Activated effector memory CD4-positive, alpha-beta T cell treated with anti-CD3 and anti-CD28 coated beads, Interleukin-2, amount 50 U/mL, for 16 hours (primary cell): ENCODE results near the gene FHIP1A.

ENCODE experiments used
- DNase-seq: peaks from one replicate; pipeline ENCODE4 v3.0.0-alpha.2; 2020

The FHIP1A gene

DNA sequence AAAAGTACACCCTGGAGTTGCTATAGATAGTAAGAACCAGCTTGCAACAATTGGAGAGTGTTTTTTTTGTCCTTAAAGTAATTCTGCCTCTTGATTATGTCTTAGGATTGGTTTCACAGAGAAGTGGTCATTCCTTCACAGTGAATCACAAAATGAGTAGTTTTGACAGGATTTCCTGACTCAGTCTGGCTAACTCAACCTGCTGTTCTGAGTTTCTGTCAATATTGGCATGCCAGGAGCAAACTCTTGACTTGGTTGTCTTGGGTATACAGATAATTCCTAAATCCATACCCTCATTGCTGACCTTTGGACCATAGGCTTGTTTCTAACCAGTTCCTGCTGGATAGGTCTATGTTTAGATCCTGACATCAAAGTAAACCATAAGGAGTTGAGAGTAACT is 9.4 kb downstream of the FHIP1A start:
- no peak for DNase-seq

DNA sequence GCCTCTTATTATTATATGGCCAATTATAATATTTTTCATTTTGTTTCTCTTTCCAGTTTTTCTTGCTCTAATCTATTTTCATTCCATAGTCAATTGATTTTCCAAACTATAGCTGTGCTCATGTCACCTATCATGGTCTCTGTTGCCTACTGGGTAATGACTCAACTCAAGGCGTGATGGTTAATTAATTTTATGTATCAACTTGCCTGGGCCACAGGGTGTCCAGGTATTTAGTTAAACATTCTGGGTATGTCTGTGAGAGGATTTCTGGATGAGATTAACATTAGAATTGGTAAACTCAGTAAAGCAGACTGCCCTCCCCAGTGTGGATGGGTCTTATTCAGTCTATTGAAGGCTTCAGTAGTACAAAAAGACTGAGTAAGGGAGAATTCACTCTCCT is 9.9 kb downstream of the FHIP1A start:
- DNase-seq = no peak

DNA sequence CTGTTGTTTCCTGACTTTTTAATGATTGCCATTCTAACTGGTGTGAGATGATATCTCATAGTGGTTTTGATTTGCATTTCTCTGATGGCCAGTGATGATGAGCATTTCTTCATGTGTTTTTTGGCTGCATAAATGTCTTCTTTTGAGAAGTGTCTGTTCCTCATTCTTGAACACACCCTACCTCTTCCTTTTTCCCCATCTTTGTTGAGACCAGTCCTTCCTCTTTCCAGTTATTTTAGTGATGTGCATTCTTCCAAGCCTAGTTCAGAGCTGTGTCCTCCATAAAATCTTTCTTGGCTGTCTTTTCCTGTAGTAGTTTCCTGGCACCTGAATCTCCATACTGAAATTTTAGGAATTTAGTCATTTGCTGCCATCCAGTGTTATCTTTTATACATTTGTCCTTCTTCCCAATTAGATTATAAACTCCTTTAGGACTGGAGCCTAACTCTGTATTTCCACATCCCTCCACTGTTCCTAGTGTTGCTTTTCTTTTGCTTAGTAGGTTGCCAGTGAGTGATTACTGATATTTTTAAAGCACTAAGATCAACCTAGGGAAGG is 11.4 kb downstream of the FHIP1A start:
- no peak for DNase-seq

DNA sequence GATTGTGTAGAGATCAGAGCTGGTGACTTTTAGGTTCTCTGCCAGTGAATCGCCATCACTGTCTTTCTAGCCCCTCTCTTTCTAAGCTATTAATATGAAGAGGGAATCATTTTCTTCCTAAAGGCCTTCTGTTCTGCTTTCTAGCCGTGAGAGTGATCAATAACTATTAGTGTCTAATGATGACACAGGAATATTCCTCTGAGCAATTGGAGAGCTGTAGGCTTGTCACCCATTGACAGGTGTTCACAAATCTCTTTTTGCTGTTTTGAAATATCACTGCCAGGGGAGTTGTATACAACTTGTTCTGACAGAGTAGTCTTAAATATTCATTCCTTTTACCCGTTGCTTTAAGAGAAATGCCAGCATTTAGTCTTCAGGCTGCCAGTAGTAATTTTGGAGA is 13.9 kb downstream of the FHIP1A start:
- DNase-seq = no peak

DNA sequence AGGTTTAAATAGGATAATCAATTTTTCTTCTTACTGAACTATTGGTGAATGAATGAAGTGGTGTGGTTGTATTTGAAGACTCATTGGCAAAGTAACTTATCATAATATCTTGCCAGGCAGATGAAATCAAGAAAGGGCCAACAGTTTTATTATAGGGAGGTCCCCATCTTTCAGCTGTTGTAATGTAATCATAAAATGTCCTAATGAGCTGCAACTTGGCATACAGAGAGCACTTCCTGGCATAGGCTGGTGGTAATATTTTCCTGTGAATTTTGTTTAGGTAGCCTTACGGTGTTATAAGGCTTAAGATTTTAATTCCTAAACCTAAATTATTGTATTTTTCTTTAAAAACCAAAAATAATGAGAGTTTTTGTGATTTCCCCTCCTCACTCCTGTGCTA is 17.5 kb downstream of the FHIP1A start:
- DNase-seq = no peak

DNA sequence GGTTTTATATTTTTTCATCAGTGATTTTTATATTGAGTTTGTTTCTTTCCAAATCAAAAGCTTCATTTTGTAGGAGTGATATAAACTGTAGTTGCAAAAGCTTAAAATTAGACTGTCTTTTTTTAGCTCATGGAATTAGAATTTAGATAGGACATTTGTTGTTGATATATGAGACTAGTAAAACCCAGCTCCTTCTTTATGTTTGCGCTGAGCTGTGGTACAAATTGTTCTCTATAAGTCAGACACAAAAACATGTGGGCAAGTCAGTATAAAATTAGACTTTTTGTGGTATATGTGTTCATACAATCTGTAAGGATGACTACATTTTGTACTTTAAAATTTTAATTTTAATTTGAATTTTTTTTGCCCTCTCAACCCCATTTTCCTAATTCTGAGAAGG is 18.3 kb downstream of the FHIP1A start:
- no peak for DNase-seq

DNA sequence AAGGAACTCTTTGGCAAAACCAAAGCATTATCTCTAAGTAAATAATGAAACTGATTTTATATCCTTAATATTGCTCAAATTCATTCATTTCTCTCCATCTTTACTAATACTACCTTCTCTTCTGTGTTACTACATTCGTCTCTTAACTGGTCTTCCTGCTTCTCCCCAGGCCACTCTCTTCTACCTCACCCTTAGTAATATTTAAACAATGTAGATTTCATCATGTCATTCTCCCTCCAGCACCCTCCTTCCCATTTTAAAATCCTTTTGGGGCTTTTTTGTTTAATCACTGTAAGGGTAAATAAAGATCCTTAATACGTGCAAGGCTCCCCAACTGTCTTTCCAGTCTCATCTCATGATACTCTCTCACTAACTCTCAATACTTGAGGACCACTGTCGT is 19.4 kb downstream of the FHIP1A start:
- no peak for DNase-seq

DNA sequence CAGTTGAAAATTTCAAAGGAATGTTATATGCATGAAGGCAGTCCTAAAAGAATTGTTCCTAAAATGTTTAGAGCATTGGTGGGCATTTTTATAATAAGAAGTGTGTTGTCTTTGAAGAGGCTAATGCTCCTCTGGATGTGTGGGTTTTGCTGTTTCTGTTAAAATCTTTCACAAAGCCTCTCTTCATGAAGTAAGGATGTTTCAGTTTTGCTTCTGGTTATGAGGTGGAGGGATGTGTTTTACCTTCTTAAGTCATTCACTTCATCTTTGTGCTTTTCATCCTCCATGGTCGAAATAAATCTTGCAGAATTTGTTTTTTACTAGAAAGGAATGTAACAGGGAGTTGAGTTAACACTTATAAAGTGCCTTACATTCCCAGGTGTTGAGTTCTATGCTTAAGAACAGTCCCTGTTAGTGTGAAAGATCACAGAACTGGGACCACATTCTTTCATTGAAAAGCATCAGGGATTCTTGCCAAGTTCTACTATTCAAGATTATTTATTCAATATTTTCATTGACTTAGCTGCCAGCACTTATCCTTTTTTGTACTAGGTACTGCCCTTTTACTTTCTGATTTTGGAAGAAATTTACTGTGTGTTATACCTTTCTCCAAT is 21.1 kb downstream of the FHIP1A start:
- no peak for DNase-seq

DNA sequence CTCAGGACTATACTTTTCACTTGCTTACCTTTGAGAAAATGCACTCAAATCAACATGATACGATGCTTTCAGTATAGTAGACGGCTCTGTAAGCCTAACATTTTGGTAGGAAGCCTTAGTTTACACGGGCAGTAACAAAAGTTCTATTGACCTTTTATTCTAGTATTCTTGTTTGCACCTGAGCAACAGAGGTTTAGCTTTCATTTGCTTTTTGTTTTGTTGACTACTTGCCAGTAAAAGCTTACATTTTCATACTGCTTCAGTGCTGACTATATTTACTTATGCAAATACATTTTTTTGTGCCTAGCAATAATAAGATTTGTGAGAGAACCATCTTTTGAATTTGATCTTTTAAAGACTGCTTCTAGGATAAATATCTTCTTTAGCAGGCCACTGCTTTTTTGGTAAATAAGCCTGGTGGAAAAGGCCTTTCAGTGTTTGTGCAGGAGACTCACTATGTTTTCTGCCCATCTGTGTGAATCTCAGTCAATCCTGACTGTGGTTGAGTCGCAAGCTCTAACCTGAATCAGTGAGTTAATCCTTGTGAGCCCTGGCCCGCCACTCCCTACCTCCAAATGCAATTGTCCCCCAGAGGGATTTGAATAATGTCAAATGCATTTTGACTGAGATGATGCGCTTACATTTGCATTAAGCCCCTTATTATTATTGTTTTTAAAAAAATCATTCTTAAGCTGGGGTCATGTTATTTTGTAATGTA is 21.9 kb downstream of the FHIP1A start:
- no peak for DNase-seq

DNA sequence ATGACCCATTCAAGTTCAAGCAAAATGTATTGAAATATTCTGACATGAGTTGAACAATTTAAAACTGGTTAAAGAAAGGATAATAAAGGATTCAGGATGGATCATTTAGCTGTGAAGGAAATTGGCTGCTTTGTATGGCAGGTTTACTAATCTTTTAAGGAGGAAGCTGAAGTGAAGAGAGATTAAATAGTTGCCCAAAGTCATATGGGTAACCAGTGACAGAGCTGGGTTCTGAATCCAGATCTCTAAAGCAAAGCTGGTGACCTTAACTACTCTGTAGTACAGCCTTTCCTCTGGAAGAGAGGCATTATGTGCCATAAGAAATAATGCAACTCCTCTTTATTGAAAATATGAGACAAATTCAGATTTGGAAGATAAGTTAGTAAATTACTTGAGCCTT is 22.8 kb downstream of the FHIP1A start:
- no peak for DNase-seq

DNA sequence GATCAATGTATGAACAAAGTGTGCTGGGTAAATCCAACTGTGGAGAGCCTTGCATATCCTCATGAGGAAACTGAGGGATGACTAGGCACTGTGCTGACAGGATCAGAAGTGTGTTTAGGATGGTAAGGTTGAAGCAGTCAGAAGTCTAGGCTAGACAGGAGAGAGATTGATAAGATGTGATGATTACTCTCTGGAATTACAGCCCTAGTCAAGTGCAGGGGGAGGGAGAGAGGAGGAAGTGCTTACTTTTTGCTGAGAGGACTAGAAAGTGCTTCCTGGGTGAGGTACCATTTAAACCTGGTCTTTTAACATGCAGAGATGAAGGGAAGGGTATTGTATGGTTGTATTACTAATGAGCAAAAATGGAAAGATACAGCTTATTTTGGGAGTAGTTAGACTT is 23.7 kb downstream of the FHIP1A start:
- DNase-seq = no peak

DNA sequence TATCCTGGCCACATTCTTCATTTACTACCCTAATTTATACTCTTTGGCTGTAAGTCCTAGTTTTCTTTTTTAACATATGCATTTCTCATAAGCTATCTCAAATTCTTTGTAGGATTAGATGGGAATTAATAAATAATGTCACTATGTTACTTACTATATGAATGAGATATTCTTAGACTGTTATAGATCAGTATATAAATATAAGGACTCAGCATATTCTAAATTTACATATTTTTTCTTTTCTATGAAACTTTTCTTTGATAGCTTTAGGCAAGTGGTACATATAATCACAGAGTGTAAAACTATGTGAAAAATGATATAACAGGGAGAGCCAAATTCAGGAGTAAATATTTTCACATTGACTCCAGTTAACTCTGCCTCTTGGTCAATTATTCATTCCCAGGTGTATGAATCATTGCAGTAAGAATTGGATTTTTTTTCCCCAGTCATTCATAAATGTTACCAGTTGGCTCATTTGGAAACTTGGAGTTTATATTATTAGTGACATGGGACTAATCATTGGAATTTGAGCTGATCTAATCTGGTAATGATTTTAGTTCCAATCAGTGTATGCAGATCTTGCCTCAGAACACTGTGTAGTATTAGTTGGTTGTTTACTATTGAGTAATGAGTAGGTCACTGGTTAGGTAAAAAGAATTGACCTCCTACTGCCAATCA is 25.3 kb downstream of the FHIP1A start:
- no peak for DNase-seq

DNA sequence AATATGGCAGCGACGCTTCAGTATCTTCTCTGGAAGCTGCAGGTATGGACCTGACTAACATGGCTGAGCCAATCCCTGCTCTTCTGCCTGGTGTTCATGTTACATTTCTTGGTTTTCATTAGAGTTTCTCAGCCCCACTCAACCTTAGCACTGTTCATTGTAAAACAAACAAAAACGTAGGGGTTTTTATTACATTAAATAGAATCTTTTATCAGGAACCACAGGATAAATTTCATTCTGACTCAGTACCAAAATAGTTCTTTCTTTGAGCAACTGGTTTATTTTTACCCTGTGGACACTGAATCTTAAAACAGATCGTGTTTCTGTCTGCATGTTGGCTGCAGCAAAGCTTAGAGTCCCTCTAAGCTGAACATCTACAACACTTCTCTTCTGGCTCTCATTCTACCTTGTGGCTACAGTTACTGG is 27.1 kb downstream of the FHIP1A start:
- DNase-seq = no peak

DNA sequence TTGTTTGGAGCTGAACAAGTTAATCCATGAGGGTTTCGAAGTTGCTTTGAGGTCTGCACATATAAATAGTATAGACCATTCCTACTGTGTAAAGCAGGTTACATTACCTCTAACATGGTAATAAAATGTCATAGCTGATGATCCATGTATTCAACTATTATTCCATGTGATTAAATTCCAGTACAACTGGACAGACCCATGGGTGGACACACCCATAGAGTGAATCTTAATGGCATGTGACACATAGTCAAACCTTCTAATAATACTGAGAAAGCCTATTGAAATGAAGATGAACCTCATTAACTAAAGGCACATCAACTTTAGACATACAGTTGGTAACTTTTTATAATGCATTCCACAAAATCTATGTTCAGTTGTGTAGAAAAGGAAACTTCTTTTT is 28.5 kb downstream of the FHIP1A start:
- DNase-seq = no peak

DNA sequence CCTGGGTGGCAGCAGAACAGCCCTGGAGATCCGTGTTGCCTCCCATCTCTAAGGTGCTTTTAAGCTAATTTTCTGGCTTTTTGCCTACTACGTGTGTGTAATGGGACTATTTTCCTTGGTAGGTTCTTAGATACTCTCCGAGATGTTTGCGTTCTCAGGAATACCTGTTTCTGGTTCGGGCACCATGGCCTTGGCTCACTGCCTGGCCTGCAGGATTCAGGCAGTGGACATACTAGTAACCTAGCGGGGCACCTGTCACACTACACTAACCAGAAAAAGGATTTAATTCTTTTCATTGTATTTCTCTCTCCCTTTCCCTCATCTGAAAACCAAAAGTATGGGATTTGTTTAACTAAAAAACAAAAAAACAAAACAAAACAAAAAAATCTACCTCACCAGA is 29.2 kb downstream of the FHIP1A start:
- no peak for DNase-seq

DNA sequence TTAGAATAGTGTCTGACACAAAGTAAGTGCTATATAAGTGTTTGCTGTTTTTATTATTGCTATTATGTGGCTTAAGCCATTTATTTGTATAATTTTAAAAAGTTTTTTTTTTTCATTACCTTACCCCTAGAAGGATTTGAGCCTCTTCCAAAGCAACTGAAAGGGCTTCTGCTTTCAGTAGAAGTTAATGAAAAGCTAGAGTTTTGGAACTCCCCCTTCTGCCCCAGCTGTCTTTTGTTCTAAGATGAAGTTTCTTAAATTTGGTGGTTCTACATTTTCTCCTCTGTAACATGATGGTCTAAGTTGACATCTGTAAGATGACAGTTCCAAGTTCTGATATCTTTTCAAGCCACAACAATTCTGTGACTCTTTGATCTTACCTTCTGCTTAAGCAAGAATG is 30.3 kb downstream of the FHIP1A start:
- DNase-seq = no peak

DNA sequence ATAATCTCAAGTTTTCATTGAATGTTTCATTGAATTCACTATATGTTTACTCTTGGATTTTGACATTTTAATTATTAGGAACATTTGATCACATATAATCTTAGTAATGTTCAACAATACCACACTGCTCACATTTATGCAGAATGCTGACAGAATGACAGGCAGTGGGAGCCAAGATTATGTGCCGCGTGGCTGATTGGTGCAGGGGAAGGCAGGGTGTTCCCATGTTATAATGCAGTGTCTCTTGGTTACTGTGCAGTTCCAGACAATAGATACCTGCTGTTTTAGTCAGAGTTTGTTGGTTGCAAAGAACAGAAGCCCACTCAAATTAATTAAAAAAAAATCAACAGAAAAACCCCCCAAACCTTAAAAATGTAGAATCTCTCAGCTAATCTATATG is 33.0 kb downstream of the FHIP1A start:
- no peak for DNase-seq

DNA sequence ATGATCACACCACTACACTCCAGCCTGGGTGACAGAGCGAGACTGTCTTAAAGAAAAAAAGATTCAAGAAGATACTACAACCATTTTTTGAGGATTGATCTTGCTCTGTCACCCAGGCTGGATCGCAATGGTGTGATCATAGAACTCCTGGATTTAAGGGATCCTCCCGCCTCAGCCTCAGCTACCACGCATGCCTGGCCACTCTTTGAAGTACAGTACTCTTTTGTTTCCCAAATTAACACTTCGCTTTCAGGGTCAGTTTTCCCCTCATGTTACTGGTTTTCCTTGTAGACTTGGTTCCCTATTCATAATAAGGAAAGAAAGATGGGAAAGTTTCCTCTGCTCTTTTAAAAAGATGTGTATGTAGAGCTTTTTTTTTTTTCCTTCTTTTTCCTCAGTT is 34.3 kb downstream of the FHIP1A start:
- no peak for DNase-seq

DNA sequence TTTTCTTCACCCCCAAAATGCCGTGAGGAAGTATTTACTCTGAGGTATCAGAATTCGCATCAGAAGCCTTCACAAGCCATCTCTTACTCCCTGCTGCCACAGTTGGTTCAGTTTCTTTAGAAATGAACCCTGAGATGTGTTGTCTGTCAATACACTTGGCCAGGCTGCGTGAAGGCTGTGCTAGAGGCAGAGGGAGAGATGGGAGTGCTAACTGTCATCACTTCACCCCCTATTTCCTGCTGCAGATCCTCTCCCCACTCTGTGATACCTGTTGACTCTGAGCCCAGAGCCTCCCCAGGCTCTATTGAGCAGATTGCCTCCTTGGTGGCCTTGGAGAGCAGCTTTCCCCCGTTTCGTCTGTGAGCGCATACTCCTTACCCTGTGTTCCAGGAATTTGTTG is 34.8 kb downstream of the FHIP1A start:
- DNase-seq = no peak

DNA sequence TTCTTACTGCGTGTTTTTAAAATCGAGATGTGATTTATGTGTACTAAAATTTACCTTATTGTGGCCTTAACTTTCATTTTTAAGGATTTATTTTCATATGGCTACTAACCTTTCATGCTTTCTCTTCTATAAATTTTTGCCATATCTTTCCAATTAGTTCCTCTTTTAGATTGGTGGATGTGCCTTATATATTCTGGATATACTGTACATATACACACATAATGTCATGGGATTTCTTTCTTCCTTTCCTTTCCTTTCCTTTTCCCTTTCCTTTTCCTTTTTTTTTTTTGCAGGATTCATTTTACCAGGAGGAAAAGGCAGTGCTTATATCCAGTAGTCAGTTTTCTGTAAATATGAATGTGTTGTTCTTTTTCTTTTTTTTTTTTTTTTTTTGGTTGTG is 37.2 kb downstream of the FHIP1A start:
- DNase-seq = no peak

DNA sequence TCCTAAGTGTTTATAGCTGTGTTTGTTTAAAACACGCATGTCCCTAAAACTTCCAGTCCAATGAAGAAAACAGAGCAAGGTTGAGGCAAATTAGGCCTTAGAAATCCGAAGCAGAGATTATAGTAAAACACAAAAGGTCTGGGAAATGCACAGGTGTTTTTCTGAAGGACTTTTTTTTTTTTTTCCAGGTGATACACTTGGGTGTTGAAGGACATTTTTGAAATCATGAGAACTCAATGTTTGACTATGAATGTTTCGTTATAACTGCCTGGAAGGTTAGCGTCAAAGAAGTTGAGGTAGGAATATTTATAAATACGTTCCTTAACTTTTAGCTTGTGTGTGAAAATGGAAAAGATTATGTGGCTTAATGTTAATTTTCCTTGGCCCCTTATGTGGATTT is 45.5 kb downstream of the FHIP1A start:
- no peak for DNase-seq

DNA sequence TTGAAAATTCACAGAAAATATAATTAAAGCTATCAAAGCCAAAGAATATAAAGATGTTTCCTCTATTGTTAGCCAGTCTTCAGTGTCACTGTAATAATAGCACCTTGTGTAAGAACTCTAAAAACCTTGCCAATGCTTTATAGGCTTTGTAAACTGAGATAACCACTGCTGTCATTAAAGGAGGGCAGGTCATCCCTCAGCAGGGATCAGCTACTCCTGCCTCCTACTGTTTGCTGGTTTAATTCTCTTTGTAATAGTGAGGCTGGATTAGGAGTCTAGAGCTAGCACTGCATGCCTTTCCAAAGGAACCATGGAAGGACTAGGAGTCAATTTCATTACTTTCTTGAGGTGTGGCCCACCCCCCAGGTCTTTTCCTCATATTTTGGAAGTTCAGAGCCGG is 46.2 kb downstream of the FHIP1A start:
- no peak for DNase-seq

DNA sequence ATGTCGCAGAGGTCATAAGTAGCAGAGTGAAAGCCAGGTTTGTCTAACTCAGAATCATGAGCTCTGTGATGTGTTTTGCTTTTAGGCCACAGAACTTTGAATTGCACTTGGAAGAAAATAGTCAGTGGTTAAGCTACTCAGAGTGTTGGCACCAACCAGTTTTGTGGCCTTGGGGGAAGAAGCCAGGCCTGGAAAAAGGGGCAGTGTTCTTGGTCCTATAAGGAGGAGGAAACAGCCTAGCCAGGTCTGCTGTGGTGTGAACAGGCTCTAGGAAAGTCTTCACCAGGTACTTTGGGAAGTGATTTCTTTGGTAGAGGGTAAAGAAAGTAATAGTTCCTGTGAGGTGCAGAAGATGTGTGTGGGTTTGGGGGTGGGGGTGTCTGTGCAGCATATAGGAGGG is 49.2 kb downstream of the FHIP1A start:
- no peak for DNase-seq
